HepG2 (cell line): Measurements from ENCODE around the gene PRKAG3. TPM values are rescaled to one million over a fixed set of nuclear protein-coding genes. Genes with fewer than 3 reads are reported as not detected.

Experiments used
- CSRNP1 ChIP-seq: sonication (generic); formaldehyde crosslinking; IDR thresholded peaks from 2 replicates; pipeline ENCODE4 v1.8.1; 2023; ENCODE audit warnings: mild to moderate bottlenecking, missing genetic modification reagents
- HCFC1 ChIP-seq: fragments of 150-350 bp; IDR thresholded peaks from 2 replicates; pipeline ENCODE4 v1.6.1; 2014; ENCODE audit warnings: low read depth, low read length
- ISX ChIP-seq: sonication (generic); formaldehyde crosslinking; conservative IDR thresholded peaks from 2 replicates; pipeline ENCODE4 v1.5.0; 2020; ENCODE audit warnings: missing genetic modification reagents
- KDM6A ChIP-seq: IDR thresholded peaks from 2 replicates; pipeline ENCODE4 v1.6.1; 2016; ENCODE audit warnings: low read depth
- MTF1 ChIP-seq: sonication (generic); formaldehyde crosslinking; IDR thresholded peaks from 2 replicates; pipeline ENCODE4 v1.5.0; 2020; ENCODE audit warnings: missing genetic modification reagents
- POGK ChIP-seq: sonication (generic); formaldehyde crosslinking; conservative IDR thresholded peaks from 2 replicates; pipeline ENCODE4 v1.8.0; 2022; ENCODE audit warnings: mild to moderate bottlenecking, moderate library complexity, missing genetic modification reagents
- RAD51 ChIP-seq: fragments of 450-650 bp; IDR thresholded peaks from 2 replicates; pipeline ENCODE4 v1.6.1; 2016; ENCODE audit warnings: borderline replicate concordance
- SP4 ChIP-seq: sonication (generic); formaldehyde crosslinking; IDR thresholded peaks from 2 replicates; pipeline ENCODE4 v1.8.1; 2023; ENCODE audit warnings: mild to moderate bottlenecking, missing genetic modification reagents
- SPEN ChIP-seq: sonication (generic); formaldehyde crosslinking; IDR thresholded peaks from 2 replicates; pipeline ENCODE4 v1.5.1; 2020; ENCODE audit warnings: low read depth, mild to moderate bottlenecking, missing genetic modification reagents
- USF2 ChIP-seq, 2 experiments: sonication (generic) in 1 of 2; formaldehyde crosslinking in 1 of 2; IDR thresholded peaks; 2 replicates each; pipeline versions ENCODE4 v1.5.1 to v1.6.1; 2011 to 2020; ENCODE audit warnings: borderline replicate concordance in 1 of 2, low read depth in 1 of 2, low read length in 1 of 2, mild to moderate bottlenecking in 1 of 2, missing genetic modification reagents in 1 of 2, moderate library complexity in 1 of 2
- ZBTB39 ChIP-seq: sonication (generic); formaldehyde crosslinking; IDR thresholded peaks from 2 replicates; pipeline ENCODE4 v1.5.0; 2020; ENCODE audit warnings: missing genetic modification reagents
- ZNF292 ChIP-seq: sonication (generic); formaldehyde crosslinking; IDR thresholded peaks from 2 replicates; pipeline ENCODE4 v1.8.1; 2022; ENCODE audit warnings: mild to moderate bottlenecking, low read depth, missing genetic modification reagents, borderline replicate concordance
- ZNF768 ChIP-seq: sonication (generic); formaldehyde crosslinking; IDR thresholded peaks from 2 replicates; pipeline ENCODE4 v1.4.0; 2020; ENCODE audit warnings: missing genetic modification reagents
- ZNF878 ChIP-seq: sonication (generic); formaldehyde crosslinking; IDR thresholded peaks from 2 replicates; pipeline ENCODE4 v1.8.1; 2023; ENCODE audit warnings: mild to moderate bottlenecking, missing genetic modification reagents, moderate library complexity
- ZSCAN5A ChIP-seq: sonication (generic); formaldehyde crosslinking; IDR thresholded peaks from 2 replicates; pipeline ENCODE4 v1.8.0; 2022; ENCODE audit warnings: mild to moderate bottlenecking, missing genetic modification reagents, borderline replicate concordance
- polyA plus RNA-seq, 8 experiments: library from polyadenylated mRNA; depleted of rRNA in 3 of 8; stranded (reverse) in 7 of 8; unstranded in 1 of 8; fragments of >200 nt; fragmentation: Illumina TruSeq in 4 of 8; extraction: Trizol in 4 of 8; gene quantifications; 2 replicates each; pipeline versions ENCODE4 v1.2.1 to v1.2.3, GENCODE V29; 2011 to 2016; ENCODE audit warnings: low read depth in 4 of 8, missing spikeins in 1 of 8, mixed read lengths in 1 of 8; ENCODE audit not compliant: insufficient read depth in 1 of 8
- total RNA-seq, 5 experiments: library from RNA; depleted of rRNA; stranded (reverse); fragments of >200 nt; fragmentation: Illumina TruSeq; extraction: Trizol; gene quantifications; 2 replicates each; pipeline ENCODE4 v1.2.3, GENCODE V29; 2016; ENCODE audit warnings: low read depth in 1 of 5

PRKAG3 gene
- total and polyA plus RNA-seq, 2 of the 13 experiments (the other 11 are each of a cell fraction or from before 2014, with no cell fraction given), result not detected

- TF ChIP-seq ZBTB39, result peak; percentile 82; the same call in 1 of the 2 replicates
- TF ChIP-seq ZNF768 (CRISPR knock-in tag), result peak; percentile 81; the same call in 1 of the 2 replicates
- no peak; the same call in 1 of the 2 replicates for TF ChIP-seq HCFC1
- TF ChIP-seq ZNF878 (CRISPR knock-in tag), result peak; percentile 96
- peak; percentile 43; the same call in 1 of the 2 replicates for TF ChIP-seq ISX
- peak; percentile 74 for TF ChIP-seq SP4 (CRISPR knock-in tag)
- no peak for TF ChIP-seq RAD51
- TF ChIP-seq KDM6A, result no peak
- peak; percentile 82; the same call in 1 of the 2 replicates for TF ChIP-seq ZSCAN5A (CRISPR knock-in tag)
- no peak for TF ChIP-seq USF2 (IDR thresholded peaks at IDR 0.05; ENCODE audit: low read depth, low read length)
- TF ChIP-seq USF2 (CRISPR knock-in tag; IDR thresholded peaks at IDR 0.05; ENCODE audit: borderline replicate concordance), result no peak; the same call in 1 of the 2 replicates
- 0 out of 2 replicates have a peak, but pooled peaks have one; percentile 39 for TF ChIP-seq MTF1
- no peak; the same call in none of the 2 replicates for TF ChIP-seq SPEN (CRISPR knock-in tag)
- TF ChIP-seq POGK (CRISPR knock-in tag), result peak; percentile 89
- TF ChIP-seq CSRNP1 (CRISPR knock-in tag), result peak; percentile 99
- peak; percentile 95 for TF ChIP-seq ZNF292 (CRISPR knock-in tag)
Measured at GRCh38 chr2:218781691-218782527, 49.7 kb downstream of the PRKAG3 start, which contains the start of gene CYP27A1 (continued).
